Renal cortex interstitium (tissue), 11 donors: ENCODE measurements around the gene KIF21B. TPM values are rescaled to one million over a fixed set of nuclear protein-coding genes. Genes with fewer than 3 reads are reported as not detected.

Experiments
- DNase-seq, 11 donors: peaks; one replicate each; pipeline ENCODE4 v3.0.0-alpha.2; 2013; ENCODE audit warnings: low read depth in 9 of 11, low spot score in 4 of 11; ENCODE audit errors: extremely low read depth in 1 of 11
- polyA plus RNA-seq, 3 donors: library from polyadenylated mRNA; unstranded; fragments of 120-200 nt; gene quantifications; one replicate each; pipeline ENCODE4 v1.2.1, GENCODE V29; 2013; ENCODE audit not compliant: insufficient read length in 3 of 3

The KIF21B gene
- polyA plus RNA-seq, 3 donors = 2.1 to 3.2 (median 2.3) TPM

GRCh38 chr1:201022820-201023516 lies 546 bp downstream of the KIF21B start:
- no peak for DNase-seq

- DNase-seq = no peak
Measured at GRCh38 chr1:201022493-201022819, 1.1 kb downstream of the KIF21B start.

GRCh38 chr1:201021630-201022492 lies 1.7 kb downstream of the KIF21B start:
- no peak for DNase-seq

GRCh38 chr1:201020721-201021629 lies 2.5 kb downstream of the KIF21B start:
- DNase-seq = no peak

- DNase-seq = no peak
Measured at GRCh38 chr1:201020040-201020591, 3.4 kb downstream of the KIF21B start.

- no peak for DNase-seq
Measured at GRCh38 chr1:201019321-201019977, 4.1 kb downstream of the KIF21B start.

- DNase-seq = no peak
Measured at GRCh38 chr1:201017828-201018163, 5.7 kb downstream of the KIF21B start.

- DNase-seq = no peak
Measured at GRCh38 chr1:201016943-201017827, 6.3 kb downstream of the KIF21B start.

- DNase-seq = peak in 2 of 11 donors; percentile 17 to 43
Measured at GRCh38 chr1:201016211-201016651, 7.3 kb downstream of the KIF21B start.

GRCh38 chr1:201015551-201016091 lies 7.9 kb downstream of the KIF21B start:
- DNase-seq = no peak

- no peak for DNase-seq
Measured at GRCh38 chr1:201014816-201015200, 8.7 kb downstream of the KIF21B start.

- DNase-seq = no peak
Measured at GRCh38 chr1:201013991-201014815, 9.3 kb downstream of the KIF21B start.

- no peak for DNase-seq
Measured at GRCh38 chr1:201013031-201013485, 10.5 kb downstream of the KIF21B start.

- no peak for DNase-seq
Measured at GRCh38 chr1:201011616-201012015, 11.9 kb downstream of the KIF21B start.

- DNase-seq = no peak
Measured at GRCh38 chr1:201009962-201010645, 13.4 kb downstream of the KIF21B start.
